Right lobe of liver (tissue), 4 donors: ENCODE measurements around the gene BTBD17.

ENCODE experiments used
- CTCF ChIP-seq, 4 donors: fragments of 200-600 bp in 3 of 4; fragments of 450-650 bp in 1 of 4; IDR thresholded peaks; one replicate each; pipeline versions ENCODE4 v1.5.1 to v1.8.0; 2016 to 2022; ENCODE audit warnings: antibody characterized with exemption in 4 of 4, mild to moderate bottlenecking in 2 of 4
- POLR2A ChIP-seq: fragments of 450-650 bp; IDR thresholded peaks from one replicate; pipeline ENCODE4 v1.6.1; 2017; ENCODE audit warnings: antibody characterized with exemption, mild to moderate bottlenecking
- donor health status: DM: no; HTN: no; CAD: no.
- donor health status: DM: no; HTN: no; CAD: no.
- donor health status: DM: no; HTN: yes; CAD: no.

GRCh38 chr17:74336307-74336706 lies 25.4 kb downstream of the BTBD17 start:
- TF ChIP-seq POLR2A = no peak
- no peak for TF ChIP-seq CTCF (IDR thresholded peaks at IDR 0.05)
